ENCODE results near the gene MAPK6. TPM values are rescaled to one million over a fixed set of nuclear protein-coding genes. Genes with fewer than 3 reads are reported as not detected.

Gene MAPK6
- total and polyA plus RNA-seq, 2 of the 8 experiments (the other 6 are each of a cell fraction or from before 2014, with no cell fraction given) = 22.6 to 108 TPM

GRCh38 chr15:52030010-52030409 lies 11.0 kb downstream of the MAPK6 start (continued):
- TF ChIP-seq TBP (IDR thresholded peaks at IDR 0.05; ENCODE audit: low read depth, low read length) = no peak
- no peak for TF ChIP-seq RFX5 (IDR thresholded peaks at IDR 0.05; ENCODE audit: borderline replicate concordance, low read depth, low read length)
- TF ChIP-seq BACH1 (IDR thresholded peaks at IDR 0.05; ENCODE audit: low read length) = no peak
- TF ChIP-seq POLR2A (IDR thresholded peaks at IDR 0.05; ENCODE audit: control extremely low read depth in 1 of 2, low read depth in 2 of 2, low read length in 2 of 2) = no peak
- TF ChIP-seq MAFK (IDR thresholded peaks at IDR 0.05; ENCODE audit: low read depth, low read length) = no peak
- TF ChIP-seq, protein P1, sequence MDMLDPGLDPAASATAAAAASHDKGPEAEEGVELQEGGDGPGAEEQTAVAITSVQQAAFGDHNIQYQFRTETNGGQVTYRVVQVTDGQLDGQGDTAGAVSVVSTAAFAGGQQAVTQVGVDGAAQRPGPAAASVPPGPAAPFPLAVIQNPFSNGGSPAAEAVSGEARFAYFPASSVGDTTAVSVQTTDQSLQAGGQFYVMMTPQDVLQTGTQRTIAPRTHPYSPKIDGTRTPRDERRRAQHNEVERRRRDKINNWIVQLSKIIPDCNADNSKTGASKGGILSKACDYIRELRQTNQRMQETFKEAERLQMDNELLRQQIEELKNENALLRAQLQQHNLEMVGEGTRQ (IDR thresholded peaks at IDR 0.05; ENCODE audit: low read length) = no peak
- no peak for TF ChIP-seq RBBP5 (IDR thresholded peaks at IDR 0.05; ENCODE audit: borderline replicate concordance, low read depth, low read length)
- no peak for TF ChIP-seq SP1 (IDR thresholded peaks at IDR 0.05; ENCODE audit: low read depth, low read length)
- TF ChIP-seq SP2 (IDR thresholded peaks at IDR 0.05; ENCODE audit: low read length) = no peak

Data from H1 (cell line).